HEK293 (cell line): ENCODE data around the gene LARP1B.
"Not testable (repeated sequence)": the region's sequence is repeated elsewhere in the genome, so short reads cannot be mapped to it uniquely, and the experiment has no call there.

Experiments used
- CTCF ChIA-PET: fragments of 350-600 bp; formaldehyde crosslinking; extraction: SDS; loops from one replicate; lab custom pipeline; 2021; ENCODE audit warnings: antibody characterized with exemption; lab: Yijun Ruan, JAX
- POLR2A ChIA-PET: fragments of 300-600 bp; formaldehyde crosslinking; extraction: SDS; loops from one replicate; lab custom pipeline; 2020; ENCODE audit warnings: antibody characterized with exemption, inconsistent platforms; lab: Yijun Ruan, JAX
- H3K27ac ChIP-seq: fragments of 200-500 bp; sonication (Bioruptor generic); 2 replicates; pipeline ENCODE4 v1.5.1; 2014; ENCODE audit warnings: low read depth, low read length, control low read depth, inconsistent platforms; ENCODE audit errors: extremely low read depth
- H3K36me3 ChIP-seq, 2 experiments: fragments of 200-500 bp in 1 of 2; sonication (Bioruptor generic) in 1 of 2; 1 replicate in 1 of 2; 2 replicates in 1 of 2; pipeline ENCODE4 v1.5.1; 2014 to 2017; ENCODE audit warnings: inconsistent platforms in 2 of 2, low read length in 2 of 2; ENCODE audit not compliant: control insufficient read depth in 2 of 2, insufficient read depth in 1 of 2
- H3K4me1 ChIP-seq: fragments of 200-500 bp; sonication (Bioruptor generic); 2 replicates; pipeline ENCODE4 v1.5.1; 2014; ENCODE audit warnings: mild to moderate bottlenecking, low read length, inconsistent platforms; ENCODE audit not compliant: control insufficient read depth, insufficient read depth
- H3K4me3 ChIP-seq: 2 replicates; pipeline ENCODE4 v1.5.1; 2011; ENCODE audit warnings: low read depth, mild to moderate bottlenecking, control low read depth, low read length, moderate library complexity
- H3K9me3 ChIP-seq: fragments of 200-500 bp; sonication (Bioruptor generic); 2 replicates; pipeline ENCODE4 v1.5.1; 2014; ENCODE audit warnings: low read depth, low read length, inconsistent platforms; ENCODE audit not compliant: control insufficient read depth, insufficient read depth
- GLI2 ChIP-seq: fragments of 450-650 bp; formaldehyde crosslinking; IDR thresholded peaks from 2 replicates; pipeline ENCODE4; 2017; ENCODE audit warnings: missing biosample characterization, missing genetic modification characterization, low read depth, borderline replicate concordance
- ZBTB1 ChIP-seq: fragments of 450-650 bp; formaldehyde crosslinking; IDR thresholded peaks from 2 replicates; pipeline ENCODE4 v1.5.1; 2016; ENCODE audit warnings: missing biosample characterization, missing genetic modification characterization
- ZNF140 ChIP-seq: fragments of 450-650 bp; formaldehyde crosslinking; IDR thresholded peaks from 2 replicates; pipeline ENCODE4 v1.5.1; 2016; ENCODE audit warnings: missing biosample characterization, missing genetic modification characterization
- ZNF394 ChIP-seq: fragments of 450-650 bp; formaldehyde crosslinking; IDR thresholded peaks from 2 replicates; pipeline ENCODE4 v1.5.1; 2016; ENCODE audit warnings: missing biosample characterization, missing genetic modification characterization, mild to moderate bottlenecking, moderate library complexity, borderline replicate concordance
- ZNF426 ChIP-seq: fragments of 450-650 bp; formaldehyde crosslinking; IDR thresholded peaks from 2 replicates; pipeline ENCODE4 v1.5.1; 2017; ENCODE audit warnings: missing biosample characterization, missing genetic modification characterization, mild to moderate bottlenecking, inconsistent platforms, moderate library complexity
- ZNF518A ChIP-seq: fragments of 450-650 bp; formaldehyde crosslinking; conservative IDR thresholded peaks from 2 replicates; pipeline ENCODE4 v1.5.1; 2016; ENCODE audit warnings: low read depth, missing biosample characterization, missing genetic modification characterization
- ZNF558 ChIP-seq: fragments of 450-650 bp; formaldehyde crosslinking; IDR thresholded peaks from 2 replicates; pipeline ENCODE4 v1.5.1; 2016; ENCODE audit warnings: missing biosample characterization, missing genetic modification characterization
- ZNF623 ChIP-seq: fragments of 450-650 bp; formaldehyde crosslinking; IDR thresholded peaks from 2 replicates; pipeline ENCODE4 v1.5.1; 2016; ENCODE audit warnings: missing biosample characterization, missing genetic modification characterization
- ZNF654 ChIP-seq: fragments of 450-650 bp; formaldehyde crosslinking; IDR thresholded peaks from 2 replicates; pipeline ENCODE4 v1.5.1; 2016; ENCODE audit warnings: low read depth, missing biosample characterization, missing genetic modification characterization

The LARP1B gene

GRCh38 chr4:128039568-128039967 lies 21.5 kb upstream of the LARP1B start:
- no peaks in the 10 kb centered on the region; a peak in 1 of 3 replicates for H3K36me3 ChIP-seq
- no peaks in the 10 kb centered on the region for H3K4me1 ChIP-seq
- no peaks in the 10 kb centered on the region for H3K9me3 ChIP-seq
- CTCF ChIA-PET = no interaction called here
- H3K27ac ChIP-seq = no peak overlapping the region
- POLR2A ChIA-PET = no interaction called here
- no peak overlapping the region for H3K4me3 ChIP-seq
- no peak for TF ChIP-seq ZBTB1 (tag by site-specific recombination)
- no peak for TF ChIP-seq GLI2 (tag by site-specific recombination)

GRCh38 chr4:128047019-128047418 lies 14.1 kb upstream of the LARP1B start:
- POLR2A ChIA-PET, H3K4me1 ChIP-seq, H3K36me3 ChIP-seq, H3K27ac ChIP-seq, CTCF ChIA-PET, H3K4me3 ChIP-seq, H3K9me3 ChIP-seq: not testable (repeated sequence)

- H3K4me1 ChIP-seq, H3K36me3 ChIP-seq, POLR2A ChIA-PET, H3K4me3 ChIP-seq, H3K9me3 ChIP-seq, CTCF ChIA-PET, H3K27ac ChIP-seq: not testable (repeated sequence)
These were observed 13.6 kb upstream of the LARP1B start for GRCh38 chr4:128047514-128047913.

GRCh38 chr4:128051229-128051628 lies 9.9 kb upstream of the LARP1B start:
- H3K36me3 ChIP-seq, H3K4me3 ChIP-seq, H3K9me3 ChIP-seq, H3K4me1 ChIP-seq, H3K27ac ChIP-seq: not testable (repeated sequence)
- ChIA-PET POLR2A (interaction anchor here (1.8 kb wide), 1 partner anchor 10 kb away, joined by 4 read pairs; the partner anchor contains the start of gene LARP1B), CTCF (interaction anchor here (0.7 to 1.3 kb wide), 6 partner anchors 8 to 319 kb away, joined by 3 to 9 read pairs (median 4); partner anchors contain the start of genes ABHD18, LARP1B and MFSD8)
- TF ChIP-seq ZNF654 (tag by site-specific recombination) = peak; percentile 57

GRCh38 chr4:128054907-128055306 lies 6.2 kb upstream of the LARP1B start:
- POLR2A ChIA-PET, CTCF ChIA-PET, H3K4me1 ChIP-seq, H3K4me3 ChIP-seq, H3K9me3 ChIP-seq, H3K36me3 ChIP-seq, H3K27ac ChIP-seq: not testable (repeated sequence)

- not testable (repeated sequence) for H3K36me3 ChIP-seq, H3K9me3 ChIP-seq, H3K4me3 ChIP-seq, H3K4me1 ChIP-seq, H3K27ac ChIP-seq
- ChIA-PET POLR2A (interaction anchor here (0.7 kb wide), 1 partner anchor 146 kb away, joined by 3 read pairs; no protein-coding TSS in a partner anchor), CTCF (interaction anchor here (0.6 kb wide), 1 partner anchor 14 kb away, joined by 4 read pairs; no protein-coding TSS in a partner anchor)
- peak; percentile 27; the same call in 1 of the 2 replicates for TF ChIP-seq ZNF140
- TF ChIP-seq ZNF518A (tag by site-specific recombination) = peak; percentile 71
- 0 out of 2 replicates have a peak, but pooled peaks have one; percentile 14 for TF ChIP-seq ZNF654 (tag by site-specific recombination)
- peak; percentile 57 for TF ChIP-seq ZNF623 (tag by site-specific recombination)
- TF ChIP-seq ZNF394 (tag by site-specific recombination) = peak; percentile 64; the same call in 1 of the 2 replicates
- peak; percentile 64 for TF ChIP-seq ZNF426 (tag by site-specific recombination)
- 0 out of 2 replicates have a peak, but pooled peaks have one; percentile 35 for TF ChIP-seq ZNF558 (tag by site-specific recombination)
These were observed 5.5 kb upstream of the LARP1B start for GRCh38 chr4:128055441-128056206.
